Measurements from ENCODE around the gene PON2.

- TF ChIP-seq CTCF (IDR thresholded peaks at IDR 0.05; ENCODE audit: control extremely low read depth in 1 of 3, insufficient read depth in 1 of 3, low read depth in 1 of 3, low read length in 3 of 3) = no peak
- TF ChIP-seq JUND (IDR thresholded peaks at IDR 0.05; ENCODE audit: low read length) = no peak
- no peak for TF ChIP-seq CHD7 (IDR thresholded peaks at IDR 0.05; ENCODE audit: insufficient replicate concordance, low read length)
- no peak for TF ChIP-seq GTF2F1 (IDR thresholded peaks at IDR 0.05; ENCODE audit: borderline replicate concordance, low read depth, low read length)
- no peak for TF ChIP-seq POLR2A (IDR thresholded peaks at IDR 0.05; ENCODE audit: control extremely low read depth in 1 of 2, low read depth in 2 of 2, low read length in 2 of 2)
- TF ChIP-seq ZNF274 (IDR thresholded peaks at IDR 0.05; ENCODE audit: borderline replicate concordance, extremely low read depth, low read length) = no peak
- TF ChIP-seq CHD1 (IDR thresholded peaks at IDR 0.05; ENCODE audit: low read depth, low read length) = no peak
- TF ChIP-seq USF2 (IDR thresholded peaks at IDR 0.05; ENCODE audit: low read length) = no peak
- no peak for TF ChIP-seq MAX (IDR thresholded peaks at IDR 0.05)
- TF ChIP-seq EZH2 (IDR thresholded peaks at IDR 0.05; ENCODE audit: low read depth, low read length, severe bottlenecking) = no peak
- TF ChIP-seq SP1 (IDR thresholded peaks at IDR 0.05; ENCODE audit: low read depth, low read length) = no peak
- TF ChIP-seq ATF3 (IDR thresholded peaks at IDR 0.05; ENCODE audit: insufficient read depth, low read depth, low read length) = no peak
Measured at GRCh38 chr7:95471071-95471470, 36.2 kb upstream of the PON2 start.
